Epithelial cell of proximal tubule (primary cell): Measurements from ENCODE around the gene GJA5. TPM values are rescaled to one million over a fixed set of nuclear protein-coding genes. Genes with fewer than 3 reads are reported as not detected.

ENCODE experiments used
- DNase-seq: peaks from one replicate; pipeline ENCODE4 v3.0.0-alpha.2; 2011; ENCODE audit warnings: low read depth
- H3K4me3 ChIP-seq: 2 replicates; pipeline ENCODE4 v1.5.1; 2011; ENCODE audit warnings: low read depth, mild to moderate bottlenecking, low read length
- total RNA-seq: library from RNA; depleted of rRNA; stranded (reverse); fragments of >200 nt; gene quantifications from 2 replicates; pipeline ENCODE4 v1.2.3, GENCODE V29; 2015
- TF ChIP-seq, protein P1 (sequence below): conservative IDR thresholded peaks from 2 replicates; pipeline ENCODE4 v1.5.1; 2012; ENCODE audit warnings: low read depth, mild to moderate bottlenecking, low read length

The GJA5 gene
- total RNA-seq, 1 donor from 2014 or later = 1.2 TPM

DNA sequence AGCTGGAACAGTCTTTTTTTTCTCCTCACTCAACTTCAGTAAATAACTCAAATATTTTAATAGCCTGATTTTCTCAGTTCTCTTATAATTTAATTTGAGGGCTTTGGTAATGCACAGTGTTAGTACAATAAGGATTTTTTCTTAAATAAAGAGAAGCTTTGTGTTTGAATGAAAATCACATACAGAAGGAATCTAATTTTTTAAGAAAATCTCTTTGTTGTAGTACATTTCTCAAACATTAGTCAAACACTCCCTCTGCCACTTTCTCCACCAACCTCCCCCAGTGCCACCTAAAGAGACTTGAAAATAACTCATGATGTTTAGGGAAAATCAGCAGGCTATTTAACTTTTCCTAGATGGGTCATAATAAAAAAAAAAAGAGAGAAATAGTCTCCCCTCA is 47.8 kb downstream of the GJA5 start:
- TF ChIP-seq, protein P1, sequence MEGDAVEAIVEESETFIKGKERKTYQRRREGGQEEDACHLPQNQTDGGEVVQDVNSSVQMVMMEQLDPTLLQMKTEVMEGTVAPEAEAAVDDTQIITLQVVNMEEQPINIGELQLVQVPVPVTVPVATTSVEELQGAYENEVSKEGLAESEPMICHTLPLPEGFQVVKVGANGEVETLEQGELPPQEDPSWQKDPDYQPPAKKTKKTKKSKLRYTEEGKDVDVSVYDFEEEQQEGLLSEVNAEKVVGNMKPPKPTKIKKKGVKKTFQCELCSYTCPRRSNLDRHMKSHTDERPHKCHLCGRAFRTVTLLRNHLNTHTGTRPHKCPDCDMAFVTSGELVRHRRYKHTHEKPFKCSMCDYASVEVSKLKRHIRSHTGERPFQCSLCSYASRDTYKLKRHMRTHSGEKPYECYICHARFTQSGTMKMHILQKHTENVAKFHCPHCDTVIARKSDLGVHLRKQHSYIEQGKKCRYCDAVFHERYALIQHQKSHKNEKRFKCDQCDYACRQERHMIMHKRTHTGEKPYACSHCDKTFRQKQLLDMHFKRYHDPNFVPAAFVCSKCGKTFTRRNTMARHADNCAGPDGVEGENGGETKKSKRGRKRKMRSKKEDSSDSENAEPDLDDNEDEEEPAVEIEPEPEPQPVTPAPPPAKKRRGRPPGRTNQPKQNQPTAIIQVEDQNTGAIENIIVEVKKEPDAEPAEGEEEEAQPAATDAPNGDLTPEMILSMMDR = no peak
- DNase-seq = no peak
- no peak overlapping the region for H3K4me3 ChIP-seq

Other genes starting within 250 kb of the GJA5 start
- gene BCL9, start 219.1 kb downstream of the GJA5 start, total RNA-seq = 14.0 and 21.4 TPM in 2 replicates
- 6.9 and 11.9 TPM in 2 replicates for gene ACP6, start 90.1 kb downstream of the GJA5 start, total RNA-seq
- gene GJA8, start 142.2 kb upstream of the GJA5 start, total RNA-seq = not detected in 2 replicates
- 9.1 and 10.6 TPM in 2 replicates for gene GPR89B, start 167.8 kb upstream of the GJA5 start, total RNA-seq